Stimulated activated CD8-positive, alpha-beta memory T cell treated with anti-CD3 and anti-CD28 coated beads, Interleukin-4, amount 100 ng/mL, for 4 hours (primary cell): ENCODE results near the gene TPX2.
"Not testable (repeated sequence)": the region's sequence is repeated elsewhere in the genome, so short reads cannot be mapped to it uniquely, and the experiment has no call there.

Source experiments
- DNase-seq, 2 donors: peaks; one replicate each; pipeline ENCODE4 v3.0.0-alpha.2; 2020; ENCODE audit warnings: low read depth in 2 of 2, low spot score in 1 of 2

TPX2 gene

GRCh38 chr20:31719644-31720485 lies 19.2 kb upstream of the TPX2 start:
- DNase-seq, result no peak

- no peak for DNase-seq
Observed at GRCh38 chr20:31720486-31721407, 18.3 kb upstream of the TPX2 start.

GRCh38 chr20:31721408-31722256 lies 17.5 kb upstream of the TPX2 start:
- no peak for DNase-seq

- DNase-seq, result peak; percentile 61 to 77
Observed at GRCh38 chr20:31722257-31723068, 16.6 kb upstream of the TPX2 start, which contains the start of gene BCL2L1. TSS of gene BCL2L1 (minus strand) at chr20:31722868. CDS start at chr20:31722218, 650 bp downstream.

GRCh38 chr20:31723069-31723318 lies 16.1 kb upstream of the TPX2 start:
- DNase-seq, result no peak

- DNase-seq, result peak; percentile 93 to 98
Observed at GRCh38 chr20:31723319-31724078, 15.6 kb upstream of the TPX2 start.

GRCh38 chr20:31731321-31731717 lies 7.8 kb upstream of the TPX2 start:
- DNase-seq, result no peak

GRCh38 chr20:31739550-31739977 lies 474 bp downstream of the TPX2 start:
- DNase-seq, result no peak

- DNase-seq, result no peak
Observed at GRCh38 chr20:31740208-31740607, 1.1 kb downstream of the TPX2 start.

- DNase-seq, result no peak
Observed at GRCh38 chr20:31740656-31741323, 1.7 kb downstream of the TPX2 start.

- no peak for DNase-seq
Observed at GRCh38 chr20:31746068-31746878, 7.2 kb downstream of the TPX2 start.

GRCh38 chr20:31747028-31747427 lies 7.9 kb downstream of the TPX2 start:
- not testable (repeated sequence) for DNase-seq

GRCh38 chr20:31747640-31748039 lies 8.6 kb downstream of the TPX2 start:
- DNase-seq, result no peak

GRCh38 chr20:31749223-31749622 lies 10.1 kb downstream of the TPX2 start:
- DNase-seq, result no peak

- DNase-seq, result no peak
Observed at GRCh38 chr20:31751126-31751525, 12.0 kb downstream of the TPX2 start.

- no peak for DNase-seq
Observed at GRCh38 chr20:31757254-31757653, 18.2 kb downstream of the TPX2 start.

GRCh38 chr20:31758521-31758920 lies 19.4 kb downstream of the TPX2 start:
- DNase-seq, result no peak

GRCh38 chr20:31758991-31759390 lies 19.9 kb downstream of the TPX2 start:
- no peak for DNase-seq
